ENCODE measurements around the gene HDAC9.

GRCh38 chr7:18890885-18891621 lies 395.5 kb downstream of the HDAC9 start:
- TF ChIP-seq CTCF (IDR thresholded peaks at IDR 0.05; ENCODE audit: insufficient read depth, low read depth, low read length) (no peak), EZH2 (IDR thresholded peaks at IDR 0.05; ENCODE audit: insufficient read depth, low read length) (no peak)

Measured in astrocyte (in vitro differentiated cells and primary cell).